ENCODE results near the gene RPS6KA2.

RPS6KA2 gene

DNA sequence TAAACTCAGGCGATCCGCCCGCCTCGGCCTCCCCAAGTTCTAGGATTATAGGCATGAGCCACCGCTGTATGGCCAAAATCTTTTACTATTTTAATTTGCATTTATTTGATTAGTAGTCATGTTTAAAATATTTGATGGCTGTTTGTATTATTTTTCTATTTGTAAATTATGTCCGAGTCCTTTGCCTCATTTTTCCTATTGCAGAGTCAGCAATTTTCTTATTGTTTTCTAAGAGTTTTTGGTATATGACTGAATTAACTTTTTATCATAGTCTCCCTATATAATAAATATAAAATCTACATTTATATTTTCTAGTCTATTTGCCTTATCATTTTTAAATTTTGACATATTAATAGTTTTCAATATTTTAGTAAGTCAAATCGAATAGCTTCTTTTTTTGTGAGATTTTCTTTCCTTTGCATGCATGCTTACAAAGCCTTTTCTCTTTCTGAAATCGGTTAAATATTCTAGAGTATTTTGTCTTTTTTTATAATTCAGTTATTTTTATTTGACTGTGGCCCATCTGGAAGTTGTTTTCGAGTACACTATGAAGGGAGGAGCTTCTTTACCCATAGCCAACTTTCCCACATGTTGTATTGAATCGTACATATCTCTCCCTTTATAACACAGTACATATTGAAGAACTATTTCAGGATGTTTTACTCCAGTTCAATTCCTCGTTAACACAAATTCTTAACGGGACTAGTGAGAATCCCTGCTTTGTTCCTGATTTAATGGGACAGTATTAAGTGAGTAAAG, 34.5 kb upstream of the RPS6KA2 start:
- Mint-ChIP-seq H3K27me3 (ENCODE audit: low read depth) (peaks cover 14% of the 10 kb centered on the region), H3K9me3 (no peaks in the 10 kb centered on the region), H3K4me1 (ENCODE audit: low read depth) (peaks cover 10% of the 10 kb centered on the region), H3K27ac (no peak overlapping the region), H3K36me3 (ENCODE audit: low read depth) (no peaks in the 10 kb centered on the region), H3K4me3 (no peak overlapping the region)

DNA sequence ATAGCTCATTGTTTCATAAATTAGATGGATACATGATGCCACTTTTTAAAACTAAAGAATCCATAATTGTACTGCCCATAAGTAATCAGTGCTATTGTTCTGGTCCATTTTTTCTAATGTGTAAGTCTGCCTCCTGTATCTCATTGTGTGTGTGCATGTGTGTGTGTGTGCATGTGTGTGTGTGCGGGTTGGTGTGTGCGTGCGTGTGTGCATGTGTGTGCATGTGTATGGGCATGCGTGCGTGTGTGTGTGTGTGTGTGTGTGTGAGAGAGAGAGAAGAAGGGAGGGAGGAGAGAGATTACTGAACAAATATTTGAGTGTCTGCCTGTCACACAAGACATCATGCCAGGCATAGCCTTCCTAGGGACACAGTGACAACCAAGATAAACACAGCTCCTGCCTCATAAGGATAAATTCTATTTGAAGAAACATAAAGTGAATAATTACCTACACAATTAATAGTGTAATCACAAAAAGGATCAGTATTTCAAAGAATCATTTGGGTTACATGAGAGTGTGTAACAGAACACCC, 33.2 kb upstream of the RPS6KA2 start:
- Mint-ChIP-seq H3K27ac (no peak overlapping the region), H3K36me3 (ENCODE audit: low read depth) (no peaks in the 10 kb centered on the region), H3K4me3 (no peak overlapping the region), H3K27me3 (ENCODE audit: low read depth) (peaks cover 14% of the 10 kb centered on the region), H3K4me1 (ENCODE audit: low read depth) (peaks cover 10% of the 10 kb centered on the region), H3K9me3 (no peaks in the 10 kb centered on the region)

DNA sequence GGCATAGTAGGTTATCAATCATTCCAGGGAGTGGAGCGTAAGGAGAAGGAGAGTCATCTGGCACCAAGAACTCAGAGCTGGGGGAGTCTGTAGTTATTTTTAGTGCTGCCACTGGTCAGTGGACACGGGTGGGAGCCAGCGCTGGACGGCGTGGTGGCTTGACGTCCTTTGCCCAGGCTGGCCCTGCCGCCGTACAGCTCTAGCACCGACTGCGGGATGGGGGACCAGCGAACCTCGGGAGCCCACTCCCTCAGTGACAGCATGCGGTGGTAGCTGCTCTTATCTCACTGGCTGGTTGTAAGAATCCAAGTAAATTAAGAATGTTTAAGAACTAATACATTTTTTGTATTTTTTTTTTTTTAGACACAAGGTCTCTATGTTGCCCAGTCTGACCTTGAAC, 32.5 kb upstream of the RPS6KA2 start:
- peaks cover 10% of the 10 kb centered on the region for H3K4me1 Mint-ChIP-seq (ENCODE audit: low read depth)
- H3K9me3 Mint-ChIP-seq, result no peaks in the 10 kb centered on the region
- H3K36me3 Mint-ChIP-seq (ENCODE audit: low read depth), result no peaks in the 10 kb centered on the region
- H3K27me3 Mint-ChIP-seq (ENCODE audit: low read depth), result peaks cover 14% of the 10 kb centered on the region
- H3K4me3 Mint-ChIP-seq, result no peak overlapping the region
- H3K27ac Mint-ChIP-seq, result no peak overlapping the region

DNA sequence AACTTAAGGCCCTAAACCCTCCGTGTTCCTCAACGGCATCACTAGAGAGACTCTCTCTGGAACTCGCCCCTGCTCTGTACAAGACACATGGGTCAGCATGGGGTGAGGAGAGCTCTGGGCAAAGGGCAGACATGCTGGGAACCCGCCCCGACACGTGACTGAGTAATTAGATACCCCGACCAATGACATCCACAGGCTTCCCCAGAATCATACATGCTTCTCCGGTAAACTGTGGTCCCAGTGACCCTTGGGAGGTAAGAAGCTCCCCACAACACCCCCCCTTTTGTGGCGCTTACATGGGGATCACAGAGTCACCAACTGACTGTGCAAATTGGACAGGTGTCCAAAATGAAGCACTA, 31.7 kb upstream of the RPS6KA2 start:
- H3K9me3 Mint-ChIP-seq, result no peaks in the 10 kb centered on the region
- H3K27ac Mint-ChIP-seq, result no peak overlapping the region
- H3K4me3 Mint-ChIP-seq, result no peak overlapping the region
- peaks cover 14% of the 10 kb centered on the region for H3K27me3 Mint-ChIP-seq (ENCODE audit: low read depth)
- no peaks in the 10 kb centered on the region for H3K36me3 Mint-ChIP-seq (ENCODE audit: low read depth)
- peaks cover 8% of the 10 kb centered on the region for H3K4me1 Mint-ChIP-seq (ENCODE audit: low read depth)

DNA sequence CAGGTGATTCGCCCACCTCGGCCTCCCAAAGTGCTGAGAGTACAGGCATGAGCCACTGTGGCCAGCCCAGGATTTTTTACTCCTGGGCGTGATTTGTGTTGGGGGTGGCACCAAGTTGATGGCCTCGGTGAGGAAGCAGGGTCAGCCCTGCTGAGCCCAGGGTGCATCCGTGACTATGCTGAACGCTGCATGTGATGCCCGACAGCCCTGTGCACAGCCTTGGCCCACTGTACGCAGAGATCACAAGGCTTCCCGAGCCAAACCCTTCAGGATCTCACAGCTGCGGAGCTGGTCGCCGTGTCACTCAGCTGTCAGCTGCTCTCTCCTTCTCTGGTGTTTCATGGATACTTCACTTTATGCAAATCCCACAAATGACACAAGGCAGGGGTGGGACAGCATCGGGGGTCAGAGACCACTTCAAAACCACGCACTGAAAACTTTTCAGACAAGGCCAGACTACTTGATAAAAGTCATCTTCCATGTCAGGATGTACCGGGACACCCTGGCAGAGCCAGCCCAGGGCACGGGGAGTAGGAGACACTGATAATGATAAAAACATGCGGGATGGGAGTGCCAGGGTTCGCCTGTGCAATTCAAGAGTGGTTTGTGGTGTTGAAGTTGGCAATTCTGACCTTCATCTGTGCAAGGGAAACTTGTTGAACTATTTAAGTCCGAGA, 31.2 kb upstream of the RPS6KA2 start:
- H3K36me3 Mint-ChIP-seq (ENCODE audit: low read depth), result no peaks in the 10 kb centered on the region
- no peaks in the 10 kb centered on the region for H3K9me3 Mint-ChIP-seq
- H3K27me3 Mint-ChIP-seq (ENCODE audit: low read depth), result peaks cover 14% of the 10 kb centered on the region
- peaks cover 8% of the 10 kb centered on the region for H3K4me1 Mint-ChIP-seq (ENCODE audit: low read depth)
- no peak overlapping the region for H3K4me3 Mint-ChIP-seq
- H3K27ac Mint-ChIP-seq, result no peak overlapping the region

DNA sequence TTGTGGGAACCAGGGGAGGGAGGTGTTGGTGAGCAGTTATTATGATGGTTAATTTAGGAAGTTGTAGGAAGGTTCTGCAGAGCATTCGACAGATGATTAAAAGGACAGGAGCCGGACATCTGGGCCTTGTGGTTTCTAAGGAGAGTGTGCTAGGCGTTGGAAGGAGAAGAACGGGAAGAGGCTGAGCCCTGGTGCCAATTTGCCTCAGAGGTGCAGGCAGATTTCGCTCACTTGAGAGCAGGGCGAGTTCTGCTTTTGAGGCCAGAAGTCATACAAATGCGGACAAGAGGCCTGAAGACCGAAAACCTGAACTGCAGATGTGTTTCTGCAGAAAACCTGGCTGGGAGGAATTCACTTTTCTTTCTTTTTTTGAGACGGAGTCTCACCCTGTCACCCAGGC, 30.5 kb upstream of the RPS6KA2 start:
- Mint-ChIP-seq H3K27ac (no peak overlapping the region), H3K4me1 (ENCODE audit: low read depth) (peaks cover 8% of the 10 kb centered on the region), H3K27me3 (ENCODE audit: low read depth) (peaks cover 8% of the 10 kb centered on the region), H3K9me3 (no peaks in the 10 kb centered on the region), H3K4me3 (no peak overlapping the region), H3K36me3 (ENCODE audit: low read depth) (no peaks in the 10 kb centered on the region)

DNA sequence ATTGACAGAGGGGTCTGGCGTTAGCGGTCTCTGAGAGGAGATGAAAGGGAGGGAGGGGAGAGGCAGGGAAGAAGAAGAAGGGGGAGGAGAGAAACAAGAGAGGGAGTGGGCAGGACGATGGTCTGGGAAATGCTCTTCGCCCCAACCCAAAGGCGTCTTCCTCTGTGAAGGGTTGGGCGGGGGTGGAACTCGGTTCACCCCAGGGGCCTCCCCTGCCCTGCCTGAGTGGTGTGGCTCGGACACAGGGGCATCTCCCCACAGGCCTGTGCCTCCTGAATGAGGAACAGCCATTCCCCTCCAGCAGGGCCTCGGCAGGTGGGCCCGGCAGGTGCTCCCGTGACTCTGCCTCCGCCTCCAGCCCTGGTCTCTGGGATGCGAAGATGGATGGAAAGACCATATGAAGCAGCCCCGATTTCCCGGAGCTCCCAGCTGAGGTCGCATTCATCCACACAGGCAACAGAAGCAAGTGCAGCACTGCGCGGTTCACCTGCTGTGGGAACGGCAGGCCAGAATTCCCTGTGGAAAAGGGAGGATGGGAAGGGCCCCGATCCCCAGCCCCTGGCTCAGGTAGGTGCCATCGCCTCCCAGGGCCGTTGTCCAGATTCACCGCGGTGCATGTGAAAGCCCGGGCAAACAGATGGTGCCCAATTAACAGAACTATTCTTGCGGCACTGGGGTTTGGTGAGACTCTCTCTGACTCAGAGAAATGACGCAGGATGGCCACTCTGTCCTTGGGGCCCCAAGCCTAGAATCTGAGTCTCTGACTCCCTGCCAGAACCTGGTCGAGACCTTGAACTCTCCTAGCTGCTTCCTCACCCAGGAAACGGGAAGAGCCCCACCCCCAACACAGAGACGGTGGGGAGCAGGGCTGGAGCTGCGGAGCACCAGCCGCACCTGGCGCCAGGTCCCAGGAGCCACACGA, 29.4 kb upstream of the RPS6KA2 start:
- peaks cover 8% of the 10 kb centered on the region for H3K4me1 Mint-ChIP-seq (ENCODE audit: low read depth)
- H3K27ac Mint-ChIP-seq, result no peak overlapping the region
- peaks cover 8% of the 10 kb centered on the region for H3K27me3 Mint-ChIP-seq (ENCODE audit: low read depth)
- peak overlapping the region; percentile 4 for H3K4me3 Mint-ChIP-seq
- no peaks in the 10 kb centered on the region for H3K9me3 Mint-ChIP-seq
- H3K36me3 Mint-ChIP-seq (ENCODE audit: low read depth), result no peaks in the 10 kb centered on the region

DNA sequence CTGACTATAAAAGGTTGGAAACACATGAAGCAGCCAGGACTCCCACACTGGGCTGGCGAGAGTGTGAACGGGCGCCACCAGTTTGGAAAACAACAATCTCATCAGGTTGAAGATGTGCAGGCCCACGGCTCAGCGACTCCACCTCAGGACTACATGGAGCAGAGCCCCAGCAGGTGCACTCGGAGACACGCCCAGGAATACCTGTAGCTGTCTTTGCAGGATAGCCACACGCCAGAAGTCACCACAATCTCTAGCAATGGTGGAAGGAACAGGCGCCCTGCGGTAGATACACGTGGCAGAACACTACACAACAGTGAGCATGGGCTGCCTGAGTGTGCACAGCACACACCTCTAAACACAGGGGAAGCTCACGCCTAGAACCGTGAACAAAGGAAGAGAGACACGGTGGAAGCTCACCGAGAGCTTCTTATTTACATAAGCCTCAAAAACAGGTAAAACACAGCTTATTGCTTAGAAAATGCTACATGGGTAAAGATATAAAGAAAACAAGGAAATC, 28.7 kb upstream of the RPS6KA2 start:
- peaks cover 8% of the 10 kb centered on the region for H3K4me1 Mint-ChIP-seq (ENCODE audit: low read depth)
- H3K9me3 Mint-ChIP-seq, result no peaks in the 10 kb centered on the region
- no peaks in the 10 kb centered on the region for H3K36me3 Mint-ChIP-seq (ENCODE audit: low read depth)
- no peak overlapping the region for H3K27ac Mint-ChIP-seq
- no peak overlapping the region for H3K4me3 Mint-ChIP-seq
- peaks cover 8% of the 10 kb centered on the region for H3K27me3 Mint-ChIP-seq (ENCODE audit: low read depth)

DNA sequence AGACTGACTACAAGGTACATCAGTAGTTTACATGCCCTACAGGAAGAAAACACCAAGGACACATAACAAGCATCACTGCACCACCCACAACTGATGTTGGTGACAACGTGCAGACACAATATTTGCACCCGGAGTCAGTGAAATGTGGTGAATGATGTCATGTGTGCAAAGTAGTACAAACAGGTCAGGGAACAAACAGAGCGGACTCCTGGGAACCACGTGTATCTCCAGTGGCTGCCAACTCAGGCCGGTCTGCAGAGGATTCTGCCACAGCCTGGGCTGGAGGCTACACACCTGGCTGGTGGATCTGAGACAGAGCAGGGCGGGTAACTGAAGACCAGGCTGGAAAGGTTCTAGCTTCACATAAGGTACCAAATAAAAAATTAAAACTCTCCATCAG, 28.2 kb upstream of the RPS6KA2 start:
- Mint-ChIP-seq H3K4me3 (no peak overlapping the region), H3K4me1 (ENCODE audit: low read depth) (peaks cover 8% of the 10 kb centered on the region), H3K27me3 (ENCODE audit: low read depth) (peaks cover 7% of the 10 kb centered on the region), H3K27ac (no peak overlapping the region), H3K36me3 (ENCODE audit: low read depth) (no peaks in the 10 kb centered on the region), H3K9me3 (no peaks in the 10 kb centered on the region)

DNA sequence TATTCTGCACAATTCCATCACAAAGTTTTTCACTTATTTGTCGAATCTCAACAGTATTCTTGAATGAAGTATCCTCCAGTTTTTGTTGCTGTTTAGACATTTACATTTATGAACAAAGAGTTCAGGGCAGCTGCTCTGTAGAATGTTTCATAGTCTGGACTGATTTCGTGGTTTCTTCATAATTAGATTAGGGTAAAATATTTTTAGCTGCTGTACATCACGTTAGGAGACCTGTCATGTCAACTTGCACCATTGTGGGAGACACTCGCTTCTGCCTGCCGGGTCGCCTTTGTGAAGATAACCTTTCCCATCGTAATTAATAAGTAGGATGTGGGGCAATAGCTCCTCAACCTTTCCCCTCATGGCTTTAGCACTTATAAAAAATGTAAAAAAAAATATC, 27.5 kb upstream of the RPS6KA2 start:
- H3K27ac Mint-ChIP-seq, result no peak overlapping the region
- peaks cover 4% of the 10 kb centered on the region for H3K27me3 Mint-ChIP-seq (ENCODE audit: low read depth)

DNA sequence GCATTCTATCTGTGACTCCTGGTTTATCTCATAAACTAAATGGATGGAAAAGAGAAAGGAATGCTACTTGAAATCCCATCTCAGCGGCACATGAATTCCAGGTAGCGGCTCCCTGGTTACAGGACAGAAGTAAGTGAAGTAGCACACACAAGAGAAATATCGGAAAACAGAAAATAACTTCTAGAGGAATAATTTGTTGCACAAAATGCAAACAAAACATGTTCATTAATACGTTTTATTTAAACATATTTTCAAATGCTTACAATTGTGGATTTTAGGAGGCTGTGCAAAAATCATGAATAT, 26.5 kb upstream of the RPS6KA2 start:
- H3K36me3 Mint-ChIP-seq (ENCODE audit: low read depth), result no peaks in the 10 kb centered on the region
- no peak overlapping the region for H3K27ac Mint-ChIP-seq
- H3K27me3 Mint-ChIP-seq (ENCODE audit: low read depth), result peaks cover 4% of the 10 kb centered on the region
- H3K4me1 Mint-ChIP-seq (ENCODE audit: low read depth), result peaks cover 8% of the 10 kb centered on the region
- no peaks in the 10 kb centered on the region for H3K9me3 Mint-ChIP-seq
- H3K4me3 Mint-ChIP-seq, result no peak overlapping the region

More for the DNA sequence above, 27.5 kb upstream of the RPS6KA2 start:
- Mint-ChIP-seq H3K36me3 (ENCODE audit: low read depth) (no peaks in the 10 kb centered on the region), H3K9me3 (no peaks in the 10 kb centered on the region), H3K4me1 (ENCODE audit: low read depth) (peaks cover 8% of the 10 kb centered on the region), H3K4me3 (no peak overlapping the region)

DNA sequence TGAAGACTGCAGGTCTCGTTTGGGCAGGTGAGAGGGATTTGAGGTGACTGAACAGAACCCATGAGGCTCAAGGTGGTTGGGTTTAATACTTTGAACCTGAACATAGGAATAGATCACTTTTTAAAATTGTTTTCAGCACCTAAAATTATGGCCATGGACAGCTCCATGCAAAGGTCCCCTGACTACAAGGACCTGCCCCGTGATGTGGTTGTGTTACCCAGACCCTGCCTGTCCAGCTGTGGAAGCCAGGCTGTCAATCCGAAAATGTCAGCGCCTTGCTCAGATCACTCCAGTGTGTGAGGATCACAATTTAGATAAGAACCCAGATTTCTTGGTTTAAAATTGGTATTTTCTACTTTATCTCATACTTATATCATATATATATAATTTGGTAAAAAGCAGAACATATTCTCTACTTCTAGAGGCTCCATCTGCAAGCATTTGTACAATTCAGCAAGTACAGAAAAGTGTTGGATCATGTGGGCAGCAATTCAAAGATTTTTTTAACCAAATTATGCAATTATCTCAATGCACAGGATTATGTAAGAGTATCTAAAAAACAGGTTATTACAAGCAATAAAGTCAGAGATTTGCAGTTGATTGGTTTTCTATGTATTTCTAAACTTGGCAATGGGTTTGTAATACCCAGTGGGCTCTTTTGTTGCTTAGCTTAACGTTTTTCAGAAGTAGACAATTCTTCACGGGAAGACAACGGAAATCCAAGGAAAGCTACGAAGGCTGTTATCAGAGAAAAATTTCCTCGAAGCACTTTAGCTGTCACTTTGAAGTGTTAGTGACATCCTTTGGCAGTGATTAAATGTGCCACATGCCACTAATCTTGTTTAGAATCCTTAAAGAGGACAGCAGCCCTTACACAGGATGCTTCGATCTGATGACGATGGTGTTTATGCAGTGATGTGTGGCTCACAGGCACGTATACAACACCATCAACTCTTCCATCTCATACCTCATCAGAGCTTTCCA, 24.1 kb upstream of the RPS6KA2 start:
- no peaks in the 10 kb centered on the region for H3K9me3 Mint-ChIP-seq
- no peaks in the 10 kb centered on the region for H3K4me1 Mint-ChIP-seq (ENCODE audit: low read depth)
- H3K36me3 Mint-ChIP-seq (ENCODE audit: low read depth), result no peaks in the 10 kb centered on the region
- H3K4me3 Mint-ChIP-seq, result no peak overlapping the region
- no peak overlapping the region for H3K27ac Mint-ChIP-seq
- no peaks in the 10 kb centered on the region for H3K27me3 Mint-ChIP-seq (ENCODE audit: low read depth)

DNA sequence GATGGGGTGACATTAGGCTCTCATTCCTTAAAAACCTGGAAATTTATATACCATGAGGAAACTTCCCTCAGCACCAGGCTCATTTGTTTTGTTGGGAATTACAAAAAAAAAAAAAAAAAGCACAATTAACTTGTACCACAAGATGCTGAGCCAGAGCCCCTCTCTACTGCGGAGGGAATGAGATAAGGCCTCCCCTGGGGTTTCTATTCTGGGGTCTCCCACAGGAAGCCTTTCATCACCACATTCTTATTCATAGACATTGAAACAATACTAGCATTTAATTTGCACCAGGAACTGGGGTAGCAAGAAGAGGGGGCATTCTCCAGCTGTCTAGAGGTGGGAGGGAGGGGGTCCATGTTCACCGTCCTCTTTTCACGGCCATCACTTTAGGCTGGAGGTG, 23.0 kb upstream of the RPS6KA2 start:
- Mint-ChIP-seq H3K27ac (no peak overlapping the region), H3K4me1 (ENCODE audit: low read depth) (no peaks in the 10 kb centered on the region), H3K27me3 (ENCODE audit: low read depth) (no peaks in the 10 kb centered on the region), H3K36me3 (ENCODE audit: low read depth) (no peaks in the 10 kb centered on the region), H3K4me3 (no peak overlapping the region), H3K9me3 (no peaks in the 10 kb centered on the region)

DNA sequence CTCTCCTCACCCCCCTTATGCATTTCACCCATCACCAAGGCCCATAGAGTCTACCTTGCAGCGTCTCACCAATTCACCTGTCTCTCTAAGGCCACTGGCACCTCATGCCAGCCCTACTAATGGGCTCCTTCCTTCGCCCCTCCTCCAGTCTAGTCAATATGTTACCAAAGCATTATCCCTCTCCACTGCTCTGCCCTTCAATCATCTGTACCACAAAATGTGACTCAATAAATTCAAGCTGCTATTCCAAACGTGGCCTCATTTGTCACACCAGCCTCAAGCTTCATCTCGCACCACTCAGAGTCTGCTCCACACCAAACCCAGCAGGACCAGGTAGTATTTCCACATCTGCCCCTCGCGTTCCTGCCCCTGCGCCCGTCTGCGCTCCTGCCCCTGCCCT, 21.8 kb upstream of the RPS6KA2 start:
- H3K4me1 Mint-ChIP-seq (ENCODE audit: low read depth), result no peaks in the 10 kb centered on the region
- H3K9me3 Mint-ChIP-seq, result no peaks in the 10 kb centered on the region
- H3K27ac Mint-ChIP-seq, result no peak overlapping the region
- H3K4me3 Mint-ChIP-seq, result no peak overlapping the region
- no peaks in the 10 kb centered on the region for H3K27me3 Mint-ChIP-seq (ENCODE audit: low read depth)
- H3K36me3 Mint-ChIP-seq (ENCODE audit: low read depth), result no peaks in the 10 kb centered on the region
